Measurements from ENCODE around the gene FSCN2. TPM values are rescaled to one million over a fixed set of nuclear protein-coding genes. Genes with fewer than 3 reads are reported as not detected.

The FSCN2 gene
- total and polyA plus RNA-seq, 2 of the 4 experiments (the other 2 are of a cell fraction) = 0.18 to 0.84 TPM

DNA sequence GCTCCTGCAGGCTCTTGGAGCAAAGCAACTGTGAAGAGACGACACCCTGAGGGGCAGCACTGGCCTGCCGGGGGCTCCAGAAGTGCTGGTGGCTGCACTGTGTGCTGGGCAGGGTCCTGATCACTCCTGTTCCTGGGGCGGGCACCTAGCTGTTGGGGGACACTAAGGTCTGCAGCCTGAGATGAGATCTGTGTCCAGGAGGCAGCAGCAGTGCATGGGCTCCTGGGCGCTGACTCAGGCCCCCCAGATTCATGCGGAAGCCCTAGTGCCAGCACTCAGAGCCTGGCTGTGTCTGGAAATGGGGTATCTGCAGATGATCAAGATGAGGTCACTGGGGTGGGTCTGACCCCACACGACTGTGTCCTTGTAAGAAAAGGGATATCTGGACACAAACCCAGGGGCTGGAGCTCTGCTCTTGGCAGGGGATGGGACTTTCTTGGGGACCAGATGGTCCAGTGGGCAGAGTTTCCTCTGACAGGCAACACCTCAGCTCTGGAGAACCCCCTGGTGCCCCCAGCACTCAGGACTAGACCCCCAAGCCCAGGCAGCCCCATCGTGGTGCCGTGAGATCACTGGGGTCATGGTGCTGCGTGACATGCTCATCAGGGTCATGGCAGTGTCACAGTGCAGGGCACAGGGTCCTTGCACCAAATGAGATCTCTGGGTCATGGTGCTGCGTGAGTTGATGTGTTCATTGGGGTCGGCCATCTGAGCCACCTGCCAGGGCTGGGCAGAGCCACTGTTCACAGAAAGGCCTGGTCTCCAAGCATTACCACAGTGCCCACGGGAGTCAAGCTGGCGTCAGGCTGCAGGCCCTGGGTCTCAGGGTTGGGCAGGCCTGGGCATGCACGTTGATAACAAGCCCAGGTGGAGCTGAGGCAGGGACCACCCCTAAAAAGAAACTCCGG lies 14.5 kb downstream of the FSCN2 start:
- no peak for TF ChIP-seq CEBPB (IDR thresholded peaks at IDR 0.05; ENCODE audit: low read depth, low read length)
- TF ChIP-seq RFX5 (IDR thresholded peaks at IDR 0.05; ENCODE audit: low read depth, low read length) = no peak
- TF ChIP-seq MAFK (IDR thresholded peaks at IDR 0.05; ENCODE audit: low read depth, low read length) = no peak
- TF ChIP-seq, protein P1, sequence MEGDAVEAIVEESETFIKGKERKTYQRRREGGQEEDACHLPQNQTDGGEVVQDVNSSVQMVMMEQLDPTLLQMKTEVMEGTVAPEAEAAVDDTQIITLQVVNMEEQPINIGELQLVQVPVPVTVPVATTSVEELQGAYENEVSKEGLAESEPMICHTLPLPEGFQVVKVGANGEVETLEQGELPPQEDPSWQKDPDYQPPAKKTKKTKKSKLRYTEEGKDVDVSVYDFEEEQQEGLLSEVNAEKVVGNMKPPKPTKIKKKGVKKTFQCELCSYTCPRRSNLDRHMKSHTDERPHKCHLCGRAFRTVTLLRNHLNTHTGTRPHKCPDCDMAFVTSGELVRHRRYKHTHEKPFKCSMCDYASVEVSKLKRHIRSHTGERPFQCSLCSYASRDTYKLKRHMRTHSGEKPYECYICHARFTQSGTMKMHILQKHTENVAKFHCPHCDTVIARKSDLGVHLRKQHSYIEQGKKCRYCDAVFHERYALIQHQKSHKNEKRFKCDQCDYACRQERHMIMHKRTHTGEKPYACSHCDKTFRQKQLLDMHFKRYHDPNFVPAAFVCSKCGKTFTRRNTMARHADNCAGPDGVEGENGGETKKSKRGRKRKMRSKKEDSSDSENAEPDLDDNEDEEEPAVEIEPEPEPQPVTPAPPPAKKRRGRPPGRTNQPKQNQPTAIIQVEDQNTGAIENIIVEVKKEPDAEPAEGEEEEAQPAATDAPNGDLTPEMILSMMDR (conservative IDR thresholded peaks at IDR 0.05; ENCODE audit: low read depth, low read length) = no peak
- no peak for TF ChIP-seq MAZ (IDR thresholded peaks at IDR 0.05; ENCODE audit: borderline replicate concordance, low read depth, low read length)
- TF ChIP-seq SMC3 (IDR thresholded peaks at IDR 0.05; ENCODE audit: low read depth, low read length) = no peak
- TF ChIP-seq RCOR1 (IDR thresholded peaks at IDR 0.05; ENCODE audit: insufficient replicate concordance, low read length) = no peak
- TF ChIP-seq, protein P2, sequence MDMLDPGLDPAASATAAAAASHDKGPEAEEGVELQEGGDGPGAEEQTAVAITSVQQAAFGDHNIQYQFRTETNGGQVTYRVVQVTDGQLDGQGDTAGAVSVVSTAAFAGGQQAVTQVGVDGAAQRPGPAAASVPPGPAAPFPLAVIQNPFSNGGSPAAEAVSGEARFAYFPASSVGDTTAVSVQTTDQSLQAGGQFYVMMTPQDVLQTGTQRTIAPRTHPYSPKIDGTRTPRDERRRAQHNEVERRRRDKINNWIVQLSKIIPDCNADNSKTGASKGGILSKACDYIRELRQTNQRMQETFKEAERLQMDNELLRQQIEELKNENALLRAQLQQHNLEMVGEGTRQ (IDR thresholded peaks at IDR 0.05; ENCODE audit: low read depth, low read length) = no peak
- Histone ChIP-seq H3K23ac (ENCODE audit: low read depth, low read length) (no peak overlapping the region), H3K56ac (ENCODE audit: extremely low read depth, insufficient read depth, low read length) (no peak overlapping the region), H3K27me3 (ENCODE audit: control insufficient read depth, insufficient read depth, low read length) (no peaks in the 10 kb centered on the region), H2BK5ac (ENCODE audit: low read depth, low read length, poor library complexity, severe bottlenecking) (no peak overlapping the region), H4K91ac (ENCODE audit: insufficient read depth, low read depth, low read length) (no peak overlapping the region), H4K8ac (ENCODE audit: low read depth in 2 of 2, low read length in 2 of 2) (no peak overlapping the region), H3K4me2 (ENCODE audit: low read depth, low read length) (no peak overlapping the region), H2AK9ac (replicated peaks; ENCODE audit: low read depth, low read length, poor library complexity) (no peak overlapping the region), H3K27ac (ENCODE audit: insufficient read depth, low read length) (no peak overlapping the region), H2AK5ac (ENCODE audit: low read depth, low read length) (no peak overlapping the region), H2BK120ac (ENCODE audit: low read depth, low read length) (no peak overlapping the region), H2BK20ac (ENCODE audit: low read depth, low read length) (no peak overlapping the region), H3K79me1 (ENCODE audit: low read depth in 1 of 2, low read length in 2 of 2) (peaks cover 4 to 7% of the 10 kb centered on the region in 2 experiments; a peak in 3 of 4 replicates), H4K5ac (ENCODE audit: low read depth, low read length) (no peak overlapping the region), H3K4me1 (ENCODE audit: control insufficient read depth, insufficient read depth, low read length) (no peaks in the 10 kb centered on the region), H3K18ac (ENCODE audit: low read depth, low read length) (no peak overlapping the region), H3K4ac (ENCODE audit: low read depth, low read length) (no peak overlapping the region), H3K36me3 (ENCODE audit: control insufficient read depth, insufficient read depth, low read length) (peaks cover 58% of the 10 kb centered on the region), H2BK15ac (ENCODE audit: low read depth, low read length) (no peak overlapping the region), H2AFZ (replicated peaks; ENCODE audit: low read length, poor library complexity) (no peak overlapping the region), H3K9me1 (ENCODE audit: insufficient read depth, low read length) (no peaks in the 10 kb centered on the region), H3K14ac (replicated peaks; ENCODE audit: low read depth, low read length) (no peak overlapping the region), H4K20me1 (ENCODE audit: insufficient read depth, low read length) (peaks cover 7% of the 10 kb centered on the region), H3K9me3 (ENCODE audit: control insufficient read depth, insufficient read depth, low read length) (no peaks in the 10 kb centered on the region), H3K9ac (ENCODE audit: low read depth, low read length) (no peak overlapping the region), H3K4me3 (ENCODE audit: insufficient read depth, low read depth, low read length) (no peak overlapping the region)
- dilution Hi-C loops (cut with HindIII; ENCODE audit: low sequenced_read_pairs, unreplicated experiment) = no loop called here
- ATAC-seq (ENCODE audit: low read depth) = no peak
- WGBS, 2 experiments (ENCODE audit: extremely low coverage in 2 of 2, insufficient read length in 1 of 2) = 89% methylated on average over 10 of the region's 15 CpGs; no CpG with 5 or more reads in 1 of the 2 experiments
- in situ Hi-C loops (cut with MboI; ENCODE audit: low sequenced_read_pairs) = no loop called here
- POLR2A ChIA-PET (ENCODE audit: unreplicated experiment) = no interaction called here
- intact Hi-C loops (cut with micrococcal nuclease) = no loop called here
- CTCF ChIA-PET = no interaction called here
- no TSS peak for BruUV-seq (replicated peaks)
- DNase-seq = no peak

All from IMR-90 (cell line).